ENCODE measurements around the gene ARHGAP26. TPM values are rescaled to one million over a fixed set of nuclear protein-coding genes. Genes with fewer than 3 reads are reported as not detected.
A peak's percentile ranks its signal among the peaks of the same experiment; 100 is the strongest.

Gene ARHGAP26
- polyA plus RNA-seq, 3 donors: 26.5 to 56.8 (median 28.7) TPM

- Mint-ChIP-seq H3K4me1 (peaks cover 78% of the 10 kb centered on the region), H3K27ac (peak overlapping the region in 5 of 7 donors; percentile 15 to 77 (median 55)), H3K36me3 (peaks cover 66 to 76% of the 10 kb centered on the region in 2 donors), H3K27me3 (ENCODE audit: low read depth in 3 of 3) (peaks cover 0 to 4% (median 0%) of the 10 kb centered on the region in 3 donors), H3K4me3 (no peak overlapping the region), H3K9me3 (no peaks in the 10 kb centered on the region)
- Histone ChIP-seq H3K36me3 (replicated peaks in 1 of 2; ENCODE audit: control insufficient read depth in 1 of 2, insufficient read depth in 2 of 2, low read length in 2 of 2) (peaks cover 27 to 59% of the 10 kb centered on the region in 2 donors), H3K79me2 (ENCODE audit: insufficient read depth, low read length) (no peaks in the 10 kb centered on the region), H3K27ac (ENCODE audit: low read depth in 1 of 2, low read length in 2 of 2) (no peak overlapping the region), H3K9ac (ENCODE audit: insufficient read depth, low read length, poor library complexity, severe bottlenecking) (no peak overlapping the region), H2AFZ (ENCODE audit: insufficient read depth, low read depth, low read length, poor library complexity, severe bottlenecking) (no peak overlapping the region), H3K27me3 (ENCODE audit: control insufficient read depth in 2 of 2, insufficient read depth in 2 of 2, low read length in 2 of 2) (no peaks in the 10 kb centered on the region), H3K4me2 (replicated peaks; ENCODE audit: extremely low read depth, low read length, poor library complexity, severe bottlenecking) (no peak overlapping the region), H4K20me1 (ENCODE audit: insufficient read depth, low read length) (peaks cover 59% of the 10 kb centered on the region), H3K9me3 (replicated peaks in 1 of 2; ENCODE audit: control insufficient read depth in 1 of 2, insufficient read depth in 1 of 2, low read length in 2 of 2) (no peaks in the 10 kb centered on the region), H3K4me3 (replicated peaks in 1 of 3; ENCODE audit: low read depth in 2 of 3, low read length in 3 of 3) (no peak overlapping the region), H3K4me1 (ENCODE audit: control insufficient read depth in 1 of 2, insufficient read depth in 2 of 2, low read length in 2 of 2) (peaks cover 53 to 62% of the 10 kb centered on the region in 2 donors)
- no peak for DNase-seq
- intact Hi-C loops (cut with micrococcal nuclease): loop anchor here in 1 of 2 donors (10.0 kb wide), 1 partner anchor 47 kb away; no protein-coding TSS in a partner anchor
- no CpG with 5 or more reads among the region's 2 CpGs for WGBS (ENCODE audit: insufficient coverage)
- TF ChIP-seq, protein P1, sequence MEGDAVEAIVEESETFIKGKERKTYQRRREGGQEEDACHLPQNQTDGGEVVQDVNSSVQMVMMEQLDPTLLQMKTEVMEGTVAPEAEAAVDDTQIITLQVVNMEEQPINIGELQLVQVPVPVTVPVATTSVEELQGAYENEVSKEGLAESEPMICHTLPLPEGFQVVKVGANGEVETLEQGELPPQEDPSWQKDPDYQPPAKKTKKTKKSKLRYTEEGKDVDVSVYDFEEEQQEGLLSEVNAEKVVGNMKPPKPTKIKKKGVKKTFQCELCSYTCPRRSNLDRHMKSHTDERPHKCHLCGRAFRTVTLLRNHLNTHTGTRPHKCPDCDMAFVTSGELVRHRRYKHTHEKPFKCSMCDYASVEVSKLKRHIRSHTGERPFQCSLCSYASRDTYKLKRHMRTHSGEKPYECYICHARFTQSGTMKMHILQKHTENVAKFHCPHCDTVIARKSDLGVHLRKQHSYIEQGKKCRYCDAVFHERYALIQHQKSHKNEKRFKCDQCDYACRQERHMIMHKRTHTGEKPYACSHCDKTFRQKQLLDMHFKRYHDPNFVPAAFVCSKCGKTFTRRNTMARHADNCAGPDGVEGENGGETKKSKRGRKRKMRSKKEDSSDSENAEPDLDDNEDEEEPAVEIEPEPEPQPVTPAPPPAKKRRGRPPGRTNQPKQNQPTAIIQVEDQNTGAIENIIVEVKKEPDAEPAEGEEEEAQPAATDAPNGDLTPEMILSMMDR (IDR thresholded peaks at IDR 0.05): no peak
Measured at GRCh38 chr5:143217804-143218160, 447.6 kb downstream of the ARHGAP26 start.

DNA sequence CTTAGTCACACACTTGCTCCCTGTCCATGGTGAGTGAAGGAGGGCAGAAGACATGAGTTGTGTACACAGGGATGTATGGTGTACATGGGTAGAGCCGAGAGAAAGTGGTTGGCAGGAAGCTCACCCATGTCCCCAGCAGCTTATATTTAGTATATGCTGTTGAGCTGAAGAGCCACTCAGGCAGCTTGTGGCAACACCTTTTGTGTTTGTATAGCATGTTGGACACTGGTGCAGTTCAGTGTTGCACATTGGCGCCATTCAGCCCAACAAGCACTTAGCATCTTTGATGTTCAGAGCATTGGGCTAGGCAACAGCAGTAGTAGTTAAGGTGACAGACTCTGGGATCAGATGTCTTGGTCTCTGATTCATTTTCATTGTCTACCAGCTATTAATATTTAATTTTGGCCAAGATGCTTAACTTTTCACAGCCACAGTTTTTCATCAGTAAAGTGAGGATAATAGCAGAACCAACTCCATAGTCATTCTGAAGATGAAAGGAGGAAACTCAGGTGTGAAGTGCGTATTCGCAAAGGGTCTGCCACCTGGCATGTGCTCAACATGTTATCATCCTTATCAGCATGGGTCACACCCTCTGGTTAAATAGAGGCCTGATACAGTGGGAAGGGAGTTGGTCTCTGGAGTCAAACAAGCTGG, 448.5 kb downstream of the ARHGAP26 start:
- Mint-ChIP-seq H3K36me3 (peaks cover 68 to 78% of the 10 kb centered on the region in 2 donors), H3K9me3 (no peaks in the 10 kb centered on the region), H3K27me3 (ENCODE audit: low read depth in 3 of 3) (peaks cover 0 to 4% (median 0%) of the 10 kb centered on the region in 3 donors), H3K4me3 (no peak overlapping the region), H3K4me1 (peaks cover 80% of the 10 kb centered on the region), H3K27ac (peak overlapping the region in 3 of 7 donors; percentile 67 to 76 (median 68))
- intact Hi-C loops (cut with micrococcal nuclease): loop anchor here in 1 of 2 donors (10.0 kb wide), 1 partner anchor 46 kb away; no protein-coding TSS in a partner anchor
- Histone ChIP-seq H3K4me1 (ENCODE audit: control insufficient read depth in 1 of 2, insufficient read depth in 2 of 2, low read length in 2 of 2) (peaks cover 56 to 68% of the 10 kb centered on the region in 2 donors), H3K4me2 (replicated peaks; ENCODE audit: extremely low read depth, low read length, poor library complexity, severe bottlenecking) (no peak overlapping the region), H3K9me3 (replicated peaks in 1 of 2; ENCODE audit: control insufficient read depth in 1 of 2, insufficient read depth in 1 of 2, low read length in 2 of 2) (no peaks in the 10 kb centered on the region), H3K27me3 (ENCODE audit: control insufficient read depth in 2 of 2, insufficient read depth in 2 of 2, low read length in 2 of 2) (no peaks in the 10 kb centered on the region), H4K20me1 (ENCODE audit: insufficient read depth, low read length) (peaks cover 67% of the 10 kb centered on the region), H3K79me2 (ENCODE audit: insufficient read depth, low read length) (no peaks in the 10 kb centered on the region), H3K36me3 (replicated peaks in 1 of 2; ENCODE audit: control insufficient read depth in 1 of 2, insufficient read depth in 2 of 2, low read length in 2 of 2) (peaks cover 34 to 61% of the 10 kb centered on the region in 2 donors), H3K4me3 (replicated peaks in 1 of 3; ENCODE audit: low read depth in 2 of 3, low read length in 3 of 3) (no peak overlapping the region), H3K9ac (ENCODE audit: insufficient read depth, low read length, poor library complexity, severe bottlenecking) (no peak overlapping the region), H3K27ac (ENCODE audit: low read depth in 1 of 2, low read length in 2 of 2) (no peak overlapping the region), H2AFZ (ENCODE audit: insufficient read depth, low read depth, low read length, poor library complexity, severe bottlenecking) (no peak overlapping the region)
- DNase-seq: no peak
- 100% methylated on average over 1 of the region's 4 CpGs for WGBS (ENCODE audit: insufficient coverage)
- TF ChIP-seq, protein P1 (IDR thresholded peaks at IDR 0.05): no peak
